NCI-H510A treated with DMSO at 0.1 percent for 48 hours (cell line): ENCODE results near the gene KHNYN.
"Not testable (repeated sequence)": the region's sequence is repeated elsewhere in the genome, so short reads cannot be mapped to it uniquely, and the experiment has no call there.

Experiments
- DNase-seq: peaks from one replicate; lab custom pipeline; 2025; lab: John Stamatoyannopoulos, UW

The KHNYN gene

GRCh38 chr14:24429395-24430142 lies at the start of gene KHNYN, which contains the start of gene CBLN3:
KHNYN (plus strand) TSS chr14:24429954; CDS start chr14:24430731, 777 bp downstream.
CBLN3 (minus strand) TSS chr14:24429668; CDS start chr14:24429054, 614 bp downstream.
- DNase-seq, result peak; percentile 90

GRCh38 chr14:24381363-24382063 lies 48.2 kb upstream of the KHNYN start:
- DNase-seq, result no peak

- DNase-seq, result no peak
These were observed 47.7 kb upstream of the KHNYN start for GRCh38 chr14:24382064-24382371.

- DNase-seq, result no peak
These were observed 45.6 kb upstream of the KHNYN start for GRCh38 chr14:24384169-24384568.

- DNase-seq, result no peak
These were observed 44.2 kb upstream of the KHNYN start for GRCh38 chr14:24385524-24385923.

- no peak for DNase-seq
These were observed 42.8 kb upstream of the KHNYN start for GRCh38 chr14:24387009-24387345.

- DNase-seq, result not testable (repeated sequence)
These were observed 42.2 kb upstream of the KHNYN start for GRCh38 chr14:24387579-24387978.

GRCh38 chr14:24388474-24389179 lies 41.1 kb upstream of the KHNYN start:
- DNase-seq, result no peak

GRCh38 chr14:24389226-24389848 lies 40.4 kb upstream of the KHNYN start:
- DNase-seq, result no peak

- DNase-seq, result no peak
These were observed 38.9 kb upstream of the KHNYN start for GRCh38 chr14:24390701-24391468.

GRCh38 chr14:24392325-24393091 lies 37.2 kb upstream of the KHNYN start:
- peak; percentile 84 for DNase-seq

GRCh38 chr14:24394275-24394674 lies 35.5 kb upstream of the KHNYN start:
- no peak for DNase-seq

GRCh38 chr14:24395609-24396582 lies 33.9 kb upstream of the KHNYN start:
- DNase-seq, result no peak

- DNase-seq, result no peak
These were observed 32.0 kb upstream of the KHNYN start for GRCh38 chr14:24397639-24398292.

- DNase-seq, result no peak
These were observed 31.5 kb upstream of the KHNYN start for GRCh38 chr14:24398293-24398652.

GRCh38 chr14:24398653-24399446 lies 30.9 kb upstream of the KHNYN start, which contains the start of gene NYNRIN:
NYNRIN (plus strand) TSS chr14:24399003; CDS start chr14:24399247, 244 bp downstream.
- DNase-seq, result peak; percentile 22

- no peak for DNase-seq
These were observed 30.3 kb upstream of the KHNYN start for GRCh38 chr14:24399447-24399822.

GRCh38 chr14:24399999-24400718 lies 29.6 kb upstream of the KHNYN start:
- DNase-seq, result no peak
